Nephron progenitor cell (in vitro differentiated cells): ENCODE measurements around the gene TP73.
"Not testable (repeated sequence)": the region's sequence is repeated elsewhere in the genome, so short reads cannot be mapped to it uniquely, and the experiment has no call there.

Experiments used
- DNase-seq: peaks from one replicate; pipeline ENCODE4 v3.0.0; 2021
- H3K27ac Mint-ChIP-seq: 2 replicates; pipeline ENCODE4 v1.8.0; 2021; ENCODE audit warnings: mild to moderate bottlenecking, moderate library complexity, mixed read lengths
- H3K27me3 Mint-ChIP-seq: 2 replicates; pipeline ENCODE4 v1.8.0; 2021; ENCODE audit warnings: mild to moderate bottlenecking, low read depth, mixed read lengths; ENCODE audit not compliant: poor library complexity
- H3K36me3 Mint-ChIP-seq: 2 replicates; pipeline ENCODE4 v1.8.0; 2021; ENCODE audit warnings: low read depth, mixed read lengths
- H3K4me1 Mint-ChIP-seq: 2 replicates; pipeline ENCODE4 v1.8.0; 2021; ENCODE audit warnings: mixed read lengths
- H3K4me3 Mint-ChIP-seq: 2 replicates; pipeline ENCODE4 v1.8.0; 2021; ENCODE audit warnings: mild to moderate bottlenecking, moderate library complexity, mixed read lengths
- H3K9me3 Mint-ChIP-seq: 2 replicates; pipeline ENCODE4 v1.8.0; 2021; ENCODE audit warnings: mild to moderate bottlenecking, moderate library complexity, mixed read lengths
- CTCF ChIP-seq: fragments of 200-600 bp; sonication (generic); IDR thresholded peaks from 2 replicates; pipeline ENCODE4 v1.5.0; 2021; ENCODE audit warnings: antibody characterized with exemption

The TP73 gene

GRCh38 chr1:3617806-3618345, 34.4 kb upstream of the TP73 start:
- Mint-ChIP-seq H3K27me3 (peaks cover 44% of the 10 kb centered on the region), H3K36me3 (no peaks in the 10 kb centered on the region), H3K9me3 (no peaks in the 10 kb centered on the region), H3K4me1 (peaks cover 55% of the 10 kb centered on the region), H3K27ac (no peak overlapping the region), H3K4me3 (no peak overlapping the region)
- no peak for DNase-seq
- TF ChIP-seq CTCF = no peak

DNA sequence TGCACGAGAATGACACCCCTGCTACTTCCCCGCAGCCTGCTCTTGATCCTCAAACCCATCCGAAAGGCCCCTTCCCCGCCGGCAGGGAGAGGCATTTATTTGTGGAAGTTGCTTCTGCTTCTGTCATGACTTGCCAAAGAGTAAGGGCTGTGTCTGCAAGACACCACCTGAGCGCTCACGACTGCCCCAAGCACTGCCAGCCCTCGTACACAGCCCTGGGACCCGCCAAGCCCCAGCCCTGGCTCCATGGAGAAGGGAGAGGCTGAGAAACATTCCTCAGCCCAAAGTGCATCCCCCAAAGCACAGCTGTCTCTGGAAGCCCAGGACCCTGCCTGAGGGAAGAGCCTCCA, 33.8 kb upstream of the TP73 start:
- no peaks in the 10 kb centered on the region for H3K9me3 Mint-ChIP-seq
- H3K4me3 Mint-ChIP-seq = no peak overlapping the region
- no peaks in the 10 kb centered on the region for H3K36me3 Mint-ChIP-seq
- H3K4me1 Mint-ChIP-seq = peaks cover 55% of the 10 kb centered on the region
- DNase-seq = no peak
- no peak overlapping the region for H3K27ac Mint-ChIP-seq
- H3K27me3 Mint-ChIP-seq = peaks cover 50% of the 10 kb centered on the region
- no peak for TF ChIP-seq CTCF

DNA sequence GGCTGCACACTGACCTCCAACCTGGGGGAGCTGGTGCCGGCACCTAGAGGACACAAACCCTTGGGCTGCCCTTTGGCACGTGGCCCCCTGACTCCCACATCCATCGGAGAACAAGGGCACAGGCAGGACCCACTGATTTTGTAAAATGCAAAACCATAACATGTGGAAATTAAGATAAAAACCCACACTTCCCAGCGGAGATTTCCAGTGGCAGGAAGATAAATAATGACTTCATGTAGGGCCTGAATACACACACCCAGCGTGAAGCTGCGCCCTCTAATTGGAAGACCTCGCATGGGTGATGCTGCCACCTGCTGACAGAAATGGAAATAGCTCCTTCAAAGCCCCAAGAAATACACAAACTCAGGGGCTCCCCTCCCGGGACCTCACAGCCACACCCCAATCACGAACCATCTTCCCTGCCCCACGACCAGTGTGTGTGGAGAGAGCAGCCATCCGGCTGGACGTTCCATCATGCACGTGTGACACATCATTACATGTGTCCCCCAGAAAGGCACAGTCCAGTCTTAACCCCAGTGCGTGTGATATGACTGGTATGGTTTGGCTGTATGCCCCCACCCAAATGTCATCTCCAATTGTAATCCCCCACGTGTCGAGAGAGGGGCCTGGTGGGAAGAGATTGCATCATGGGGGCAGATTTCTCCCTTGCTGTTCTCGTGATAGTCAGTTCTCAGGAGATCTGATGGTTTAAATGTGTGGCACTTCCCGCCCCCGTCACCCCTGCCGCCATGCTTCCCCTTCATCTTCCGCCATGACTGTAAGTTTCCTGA, 33.2 kb upstream of the TP73 start:
- peaks cover 51% of the 10 kb centered on the region for H3K27me3 Mint-ChIP-seq
- no peak overlapping the region for H3K4me3 Mint-ChIP-seq
- no peak overlapping the region for H3K27ac Mint-ChIP-seq
- peaks cover 55% of the 10 kb centered on the region for H3K4me1 Mint-ChIP-seq
- no peaks in the 10 kb centered on the region for H3K36me3 Mint-ChIP-seq
- peak; percentile 81 for DNase-seq
- H3K9me3 Mint-ChIP-seq = no peaks in the 10 kb centered on the region
- TF ChIP-seq CTCF = peak; percentile 86

- Mint-ChIP-seq H3K27ac (no peak overlapping the region), H3K36me3 (no peaks in the 10 kb centered on the region), H3K4me3 (no peak overlapping the region), H3K9me3 (no peaks in the 10 kb centered on the region), H3K27me3 (peaks cover 45% of the 10 kb centered on the region), H3K4me1 (peaks cover 47% of the 10 kb centered on the region)
- no peak for TF ChIP-seq CTCF
- no peak for DNase-seq
Measured at GRCh38 chr1:3620708-3621107, 31.6 kb upstream of the TP73 start.

DNA sequence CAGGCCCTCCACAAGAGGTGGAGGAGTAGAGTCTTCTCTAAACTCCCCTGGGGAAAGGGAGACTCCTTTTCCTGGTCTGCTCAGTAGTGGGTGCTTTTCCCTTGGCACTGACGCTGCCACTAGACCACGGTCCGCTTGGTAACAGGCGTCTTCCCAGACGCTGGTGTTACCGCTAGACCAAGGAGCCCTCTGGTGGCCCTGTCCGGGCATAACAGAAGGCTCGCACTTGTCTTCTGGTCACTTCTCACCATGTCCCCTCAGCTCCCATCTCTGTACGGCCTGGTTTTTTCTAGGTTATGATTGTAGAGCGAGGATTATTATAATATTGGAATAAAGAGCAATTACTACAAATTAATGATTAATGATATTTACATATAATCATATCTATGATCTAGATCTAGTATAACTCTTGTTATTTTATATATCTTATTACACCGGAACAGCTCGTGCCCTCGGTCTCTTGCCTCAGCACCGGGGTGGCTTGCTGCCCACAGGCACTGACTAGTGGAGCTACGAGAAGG, 31.1 kb upstream of the TP73 start:
- peaks cover 52% of the 10 kb centered on the region for H3K4me1 Mint-ChIP-seq
- peaks cover 43% of the 10 kb centered on the region for H3K27me3 Mint-ChIP-seq
- TF ChIP-seq CTCF = peak; percentile 71
- not testable (repeated sequence) for H3K4me3 Mint-ChIP-seq, H3K36me3 Mint-ChIP-seq, H3K9me3 Mint-ChIP-seq, H3K27ac Mint-ChIP-seq
- peak; percentile 33 for DNase-seq

DNA sequence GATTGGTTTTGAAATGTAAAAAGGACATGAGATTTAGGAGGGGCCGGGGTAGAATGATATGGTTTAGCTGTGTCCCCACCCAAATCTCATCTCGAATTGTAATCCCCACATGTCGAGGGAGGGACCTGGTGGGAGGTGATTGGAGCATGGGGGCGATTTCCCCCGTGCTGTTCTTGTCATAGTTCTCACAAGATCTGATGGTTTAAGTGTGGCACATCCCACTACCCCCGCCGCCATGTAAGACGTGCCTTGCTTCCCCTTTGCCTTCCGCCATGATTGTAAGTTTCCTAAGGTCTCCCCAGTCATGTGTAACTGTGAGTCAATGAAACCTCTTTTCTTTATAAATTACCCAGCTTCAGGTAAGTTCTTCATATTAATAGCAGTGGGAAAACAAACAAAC, 30.2 kb upstream of the TP73 start:
- Mint-ChIP-seq H3K27me3 (peaks cover 43% of the 10 kb centered on the region), H3K4me1 (peaks cover 54% of the 10 kb centered on the region), H3K4me3 (peak overlapping the region; percentile 72)
- H3K9me3 Mint-ChIP-seq, DNase-seq, H3K36me3 Mint-ChIP-seq, H3K27ac Mint-ChIP-seq: not testable (repeated sequence)
